ENCODE measurements around the gene ZCCHC12. TPM values are rescaled to one million over a fixed set of nuclear protein-coding genes. Genes with fewer than 3 reads are reported as not detected.

Gene ZCCHC12
- total RNA-seq, 1 experiment from 2014 or later = not detected

GRCh38 chrX:118867251-118867650 lies 43.6 kb downstream of the ZCCHC12 start:
- DNase-seq (ENCODE audit: low read depth) = no peak

- DNase-seq (ENCODE audit: low read depth) = peak; percentile 7
These were observed 48.5 kb downstream of the ZCCHC12 start for GRCh38 chrX:118872102-118872566.

Other genes with a start within 250 kb of the ZCCHC12 start
- gene IL13RA1, start 96.2 kb upstream of the ZCCHC12 start, total RNA-seq (2014; rRNA removed) = 33.4 and 34.2 TPM in 2 replicates
- 0.06 and 0.19 TPM in 2 replicates for gene LONRF3, start 150.8 kb downstream of the ZCCHC12 start, total RNA-seq (2014; rRNA removed)
- not detected in 2 replicates for gene CT47C1, start 249.2 kb downstream of the ZCCHC12 start, total RNA-seq (2014; rRNA removed)